G401 (cell line): ENCODE results near the gene VSIG8. TPM values are rescaled to one million over a fixed set of nuclear protein-coding genes. Genes with fewer than 3 reads are reported as not detected.
A peak's percentile ranks its signal among the peaks of the same experiment; 100 is the strongest.

Experiments used
- DNase-seq: peaks from one replicate; pipeline ENCODE4 v3.0.0-alpha.2; 2015; ENCODE audit warnings: low spot score
- in situ Hi-C: cut with HindIII; loops from 2 replicates; pipeline ENCODE4 v1.10.0; 2016; ENCODE audit warnings: low sequenced_read_pairs, mixed read lengths
- total RNA-seq: library from RNA; depleted of rRNA; stranded (reverse); fragments of >200 nt; shearing (Covaris generic); gene quantifications from 2 replicates; pipeline ENCODE4 v1.2.3, GENCODE V29; 2014

The VSIG8 gene
- total RNA-seq, 1 experiment from 2014 or later = not detected

GRCh38 chr1:159838715-159839114, 23.7 kb downstream of the VSIG8 start:
- in situ Hi-C loops = no loop called here
- no peak for DNase-seq

DNA sequence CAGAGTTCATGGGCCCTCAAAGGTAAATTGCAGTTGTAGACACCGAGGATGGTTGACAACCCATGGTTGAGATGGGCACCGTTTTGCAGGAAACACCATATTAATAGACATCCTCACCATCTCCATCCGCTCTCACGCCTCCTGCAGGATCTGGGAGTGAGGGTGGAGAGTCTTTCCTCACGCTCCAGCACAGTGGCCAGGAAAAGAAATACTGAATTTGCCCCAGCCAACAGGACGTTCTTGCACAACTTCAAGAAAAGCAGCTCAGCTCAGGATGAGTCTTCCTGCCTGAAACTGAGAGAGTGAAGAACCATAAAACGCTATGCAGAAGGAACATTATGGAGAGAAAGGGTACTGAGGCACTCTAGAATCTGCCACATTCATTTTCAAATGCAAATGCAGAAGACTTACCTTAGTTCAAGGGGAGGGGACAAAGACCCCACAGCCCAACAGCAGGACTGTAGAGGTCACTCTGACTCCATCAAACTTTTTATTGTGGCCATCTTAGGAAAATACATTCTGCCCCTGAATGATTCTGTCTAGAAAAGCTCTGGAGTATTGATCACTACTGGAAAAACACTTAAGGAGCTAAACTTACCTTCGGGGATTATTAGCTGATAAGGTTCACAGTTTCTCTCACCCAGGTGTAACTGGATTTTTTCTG, 26.5 kb downstream of the VSIG8 start:
- in situ Hi-C loops = no loop called here
- DNase-seq = no peak

- no peak for DNase-seq
- in situ Hi-C loops = no loop called here
Measured at GRCh38 chr1:159835356-159835755, 27.1 kb downstream of the VSIG8 start.

DNA sequence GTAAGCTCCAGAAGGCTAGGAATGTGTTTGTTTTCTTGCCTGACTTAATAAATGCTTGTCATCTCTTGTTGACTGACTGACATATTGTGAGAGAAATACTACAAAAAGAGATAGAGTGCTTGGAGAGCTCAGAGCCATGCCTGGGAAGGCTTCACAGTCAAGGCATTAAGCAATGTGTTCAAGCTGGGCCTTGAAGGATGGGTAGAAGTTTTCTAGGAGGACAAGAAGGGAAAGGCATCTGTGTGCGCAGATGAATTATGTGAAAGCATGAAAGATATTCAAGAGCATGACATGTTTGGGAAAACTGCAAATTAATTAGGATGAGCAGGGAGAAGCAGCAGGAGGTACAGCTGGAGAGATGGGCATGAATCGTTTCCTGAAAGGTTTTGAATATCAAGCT, 30.1 kb downstream of the VSIG8 start:
- in situ Hi-C loops = no loop called here
- DNase-seq = no peak

- DNase-seq = peak; percentile 30
- in situ Hi-C loops = no loop called here
Measured at GRCh38 chr1:159831412-159832141, 30.9 kb downstream of the VSIG8 start.

- in situ Hi-C loops = no loop called here
- no peak for DNase-seq
Measured at GRCh38 chr1:159830722-159831121, 31.7 kb downstream of the VSIG8 start.

DNA sequence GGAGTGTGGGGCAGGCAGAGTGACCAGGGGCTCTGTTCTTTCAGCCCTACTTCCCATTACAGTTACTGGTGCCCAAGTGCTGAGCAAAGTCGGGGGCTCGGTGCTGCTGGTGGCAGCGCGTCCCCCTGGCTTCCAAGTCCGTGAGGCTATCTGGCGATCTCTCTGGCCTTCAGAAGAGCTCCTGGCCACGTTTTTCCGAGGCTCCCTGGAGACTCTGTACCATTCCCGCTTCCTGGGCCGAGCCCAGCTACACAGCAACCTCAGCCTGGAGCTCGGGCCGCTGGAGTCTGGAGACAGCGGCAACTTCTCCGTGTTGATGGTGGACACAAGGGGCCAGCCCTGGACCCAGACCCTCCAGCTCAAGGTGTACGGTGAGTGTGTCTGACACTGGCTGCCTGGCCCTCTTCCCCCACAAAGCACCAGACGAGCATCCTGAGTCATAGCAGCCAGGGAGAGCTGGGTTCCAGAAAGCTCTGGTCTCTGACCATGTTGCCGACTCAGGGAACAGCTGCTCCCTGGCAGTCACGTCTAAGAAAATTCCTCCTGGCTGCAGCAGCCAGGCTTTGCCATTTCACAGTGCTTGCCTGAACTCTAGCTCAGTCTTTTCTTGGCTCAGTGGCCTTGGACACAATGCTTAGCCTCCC, 32.5 kb downstream of the VSIG8 start:
- in situ Hi-C loops = no loop called here
- peak; percentile 7 for DNase-seq

DNA sequence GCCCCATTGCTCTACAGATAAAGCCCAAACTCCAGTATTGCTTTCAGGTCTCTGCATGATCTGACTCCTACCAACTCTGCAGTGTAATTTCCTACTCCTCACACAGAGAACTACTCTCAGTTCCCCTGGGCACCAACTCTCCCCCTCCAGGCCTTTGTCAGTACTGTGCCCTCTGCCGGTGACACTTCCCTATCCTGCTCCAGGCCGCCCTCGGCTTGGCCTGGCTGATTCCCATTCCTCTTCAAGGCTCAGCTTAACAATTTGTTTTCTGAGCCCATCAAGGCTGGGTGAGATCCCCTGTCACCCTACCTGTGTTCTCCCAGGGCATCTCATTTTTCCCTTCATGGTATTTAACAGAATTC, 33.2 kb downstream of the VSIG8 start:
- DNase-seq = peak; percentile 6
- in situ Hi-C loops = no loop called here

GRCh38 chr1:159828581-159829272, 33.7 kb downstream of the VSIG8 start:
- in situ Hi-C loops = no loop called here
- no peak for DNase-seq

GRCh38 chr1:159828176-159828575, 34.3 kb downstream of the VSIG8 start:
- no peak for DNase-seq
- in situ Hi-C loops = no loop called here

- DNase-seq = no peak
- in situ Hi-C loops = no loop called here
Measured at GRCh38 chr1:159827549-159827948, 34.9 kb downstream of the VSIG8 start.

GRCh38 chr1:159827102-159827490, 35.4 kb downstream of the VSIG8 start:
- in situ Hi-C loops = no loop called here
- no peak for DNase-seq

DNA sequence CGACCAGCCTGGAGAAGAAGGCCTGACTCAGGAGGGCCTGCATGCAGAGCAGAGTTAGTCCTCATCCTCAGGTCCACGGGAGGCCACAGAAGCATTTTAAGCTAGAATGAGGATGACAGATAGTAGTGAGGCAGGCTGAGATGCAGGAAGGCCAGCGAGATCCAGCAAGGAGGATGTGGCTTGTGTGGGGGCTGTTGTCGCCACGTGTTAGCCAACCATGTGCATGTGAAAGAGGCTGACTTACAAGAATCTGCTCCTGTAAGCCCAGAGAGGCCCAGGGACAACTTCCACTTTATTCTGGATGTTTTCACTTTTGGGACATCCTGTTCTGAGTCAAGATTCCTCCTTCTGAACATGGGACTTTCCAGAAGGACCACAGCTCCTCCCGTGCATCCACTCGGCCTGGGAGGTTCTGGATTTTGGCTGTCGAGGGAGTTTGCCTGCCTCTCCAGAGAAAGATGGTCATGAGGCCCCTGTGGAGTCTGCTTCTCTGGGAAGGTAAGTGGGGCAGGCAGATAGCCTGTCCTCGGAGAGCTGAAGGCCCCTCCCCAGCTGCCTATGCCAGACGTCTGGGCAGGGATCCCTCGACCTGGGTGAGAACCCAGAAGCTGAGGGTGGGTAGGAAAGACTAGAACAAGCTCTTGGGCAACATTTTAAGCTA, 35.9 kb downstream of the VSIG8 start, which contains the start of gene SLAMF8:
Gene SLAMF8, plus strand, starts transcription at position 433 of the 661 bp plus-strand sequence. Its CDS starts 26 bp downstream, at position 459.
- in situ Hi-C loops = no loop called here

DNA sequence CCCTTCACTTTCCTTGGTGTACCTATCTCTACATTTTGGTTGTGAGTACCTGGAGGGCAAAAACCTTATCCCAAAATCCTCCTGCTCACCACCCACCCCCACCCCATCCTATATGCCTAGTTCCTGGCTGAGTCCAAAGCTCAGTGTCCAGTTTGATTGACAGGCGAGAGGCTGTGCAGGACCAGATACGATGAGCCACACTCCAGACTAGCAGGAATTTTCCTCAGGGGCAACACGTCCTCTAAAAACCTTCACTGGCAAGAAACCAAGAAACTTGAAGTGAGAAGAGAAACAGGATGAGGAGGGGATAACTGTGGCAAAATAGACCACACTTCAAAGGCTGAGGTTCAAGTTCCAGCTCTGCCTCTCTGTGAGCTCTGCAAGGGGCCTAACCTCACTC, 36.9 kb downstream of the VSIG8 start:
- no peak for DNase-seq
- in situ Hi-C loops = no loop called here

More for the DNA sequence above, 35.9 kb downstream of the VSIG8 start, which contains the start of gene SLAMF8:
- DNase-seq = no peak

DNA sequence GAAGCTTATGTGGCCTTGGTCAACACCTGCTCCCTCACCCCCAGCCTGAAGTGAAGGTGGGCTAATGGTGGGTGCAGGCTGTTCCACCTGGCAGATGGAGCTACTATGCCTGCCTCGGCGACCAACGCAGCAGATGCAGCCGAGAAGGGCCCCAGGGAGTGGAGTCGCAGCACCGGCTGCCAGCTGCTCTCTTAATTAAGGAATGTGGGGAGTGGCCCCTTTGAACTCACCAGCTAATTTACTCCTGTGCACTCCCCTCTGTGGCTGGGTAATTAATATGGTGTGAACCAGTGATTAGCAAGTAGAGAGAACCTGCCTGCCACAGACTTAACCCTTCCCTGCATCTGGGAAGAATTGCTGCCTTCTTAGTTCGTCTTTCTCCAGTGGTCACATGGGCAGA, 39.1 kb downstream of the VSIG8 start:
- in situ Hi-C loops = no loop called here
- DNase-seq = no peak

GRCh38 chr1:159821171-159821867, 41.1 kb downstream of the VSIG8 start:
- peak; percentile 78 for DNase-seq
- in situ Hi-C loops = no loop called here

GRCh38 chr1:159817276-159818041, 45.0 kb downstream of the VSIG8 start:
- no peak for DNase-seq
- in situ Hi-C loops = no loop called here

DNA sequence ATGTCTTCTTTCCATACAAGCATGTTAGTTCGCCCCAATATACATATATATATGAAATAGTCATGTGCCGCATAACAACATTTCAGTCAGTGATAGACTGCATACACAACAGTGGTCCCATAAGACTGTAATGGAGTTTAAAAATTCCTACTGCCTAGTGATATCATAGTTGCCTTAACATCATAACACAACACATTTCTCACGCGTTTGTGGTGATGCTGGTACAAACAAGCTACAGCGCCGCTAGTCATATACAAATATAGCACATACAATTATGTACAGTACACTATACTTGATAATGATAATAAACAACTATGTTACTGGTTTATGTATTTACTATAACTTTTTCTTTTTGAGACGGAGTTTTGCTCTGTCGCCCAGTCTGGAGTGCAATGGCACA, 46.5 kb downstream of the VSIG8 start:
- in situ Hi-C loops = no loop called here
- no peak for DNase-seq
